Panc1 (cell line): ENCODE data around the gene SCAMP3. TPM values are rescaled to one million over a fixed set of nuclear protein-coding genes. Genes with fewer than 3 reads are reported as not detected.

Source experiments
- ATAC-seq: fragments of 200-7000 bp; cut with Tn5 transposase; 2 replicates; pipeline ENCODE4 v1.9.1; 2020; ENCODE audit warnings: mild to moderate bottlenecking, moderate library complexity
- BruUV-seq: library from RNA; stranded (reverse); fragments of 400-500 nt; replicated peaks from 2 replicates; lab custom pipeline; 2021; lab: Mats Ljungman, UMichigan
- CTCF ChIA-PET: fragments of 300-600 bp; sonication (Branson Sonifier 250); formaldehyde crosslinking; loops from one replicate; lab custom pipeline; 2022; ENCODE audit warnings: antibody characterized with exemption; lab: Charles Lee
- POLR2A ChIA-PET: fragments of 300-600 bp; sonication (Branson Sonifier 250); formaldehyde crosslinking; loops from one replicate; lab custom pipeline; 2022; ENCODE audit warnings: antibody characterized with exemption; lab: Charles Lee
- DNase-seq: peaks from one replicate; pipeline ENCODE4 v3.0.0-alpha.2; 2010; ENCODE audit warnings: low read depth, low spot score
- H3K27ac ChIP-seq: 2 replicates; pipeline ENCODE4 v1.5.1; 2011; ENCODE audit warnings: mild to moderate bottlenecking, low read length, inconsistent platforms
- H3K27me3 ChIP-seq: fragments of 200-500 bp; sonication (Bioruptor generic); 2 replicates; pipeline ENCODE4 v1.6.0; 2014; ENCODE audit warnings: low read length, inconsistent platforms; ENCODE audit not compliant: control insufficient read depth, insufficient read depth
- H3K36me3 ChIP-seq: fragments of 200-500 bp; sonication (Bioruptor generic); 2 replicates; pipeline ENCODE4 v1.5.1; 2014; ENCODE audit warnings: inconsistent platforms, mild to moderate bottlenecking, low read length, moderate library complexity; ENCODE audit not compliant: control insufficient read depth, insufficient read depth
- H3K4me1 ChIP-seq: 2 replicates; pipeline ENCODE4 v1.5.1; 2011; ENCODE audit warnings: inconsistent platforms, mild to moderate bottlenecking, low read length, moderate library complexity; ENCODE audit not compliant: control insufficient read depth, insufficient read depth
- H3K4me3 ChIP-seq, 2 experiments: 2 replicates each; pipeline ENCODE4 v1.5.1; 2011 to 2012; ENCODE audit warnings: low read depth in 2 of 2, low read length in 2 of 2, mild to moderate bottlenecking in 2 of 2, inconsistent platforms in 1 of 2, moderate library complexity in 1 of 2
- H3K9me3 ChIP-seq: fragments of 200-500 bp; sonication (Bioruptor generic); 2 replicates; pipeline ENCODE4 v1.5.1; 2014; ENCODE audit warnings: low read depth, mild to moderate bottlenecking, inconsistent platforms, low read length, moderate library complexity; ENCODE audit not compliant: control insufficient read depth, insufficient read depth
- CTCF ChIP-seq: fragments of 450-650 bp; IDR thresholded peaks from 2 replicates; pipeline ENCODE4 v1.5.1; 2017; ENCODE audit warnings: mild to moderate bottlenecking
- POLR2AphosphoS5 ChIP-seq: IDR thresholded peaks from 2 replicates; pipeline ENCODE4 v1.6.1; 2012; ENCODE audit warnings: mild to moderate bottlenecking, low read depth, low read length, moderate library complexity
- SIN3A ChIP-seq: IDR thresholded peaks from 2 replicates; pipeline ENCODE4 v1.6.1; 2012; ENCODE audit warnings: low read depth, mild to moderate bottlenecking, low read length, moderate library complexity, borderline replicate concordance; ENCODE audit not compliant: insufficient read depth
- TCF7L2 ChIP-seq: IDR thresholded peaks from 2 replicates; pipeline ENCODE4 v1.6.1; 2011; ENCODE audit warnings: mild to moderate bottlenecking, low read depth, low read length, inconsistent platforms
- in situ Hi-C: cut with HindIII; loops from 2 replicates; pipeline ENCODE4 v1.10.0; 2016; ENCODE audit warnings: low sequenced_read_pairs, low pct_unique_long_range_greater_than_20kb
- intact Hi-C: fragments of 100-400 bp; cut with micrococcal nuclease; formaldehyde crosslinking; loops from one replicate; pipeline ENCODE4 v1.10.0; 2022; ENCODE audit not compliant: unreplicated experiment
- total RNA-seq: library from RNA; stranded (reverse); gene quantifications from one replicate; pipeline ENCODE4 v1.2.1, GENCODE V29; 2021; ENCODE audit not compliant: unreplicated experiment
- TF ChIP-seq, protein P1 (sequence below), 2 experiments: IDR thresholded peaks; 2 replicates each; pipeline ENCODE4 v1.6.1; 2011 to 2012; ENCODE audit warnings: low read depth in 2 of 2, control low read depth in 1 of 2, low read length in 1 of 2, mild to moderate bottlenecking in 1 of 2, moderate library complexity in 1 of 2; ENCODE audit not compliant: insufficient read depth in 1 of 2

SCAMP3 gene
- total RNA-seq, 1 experiment from 2014 or later, result 200 TPM

DNA sequence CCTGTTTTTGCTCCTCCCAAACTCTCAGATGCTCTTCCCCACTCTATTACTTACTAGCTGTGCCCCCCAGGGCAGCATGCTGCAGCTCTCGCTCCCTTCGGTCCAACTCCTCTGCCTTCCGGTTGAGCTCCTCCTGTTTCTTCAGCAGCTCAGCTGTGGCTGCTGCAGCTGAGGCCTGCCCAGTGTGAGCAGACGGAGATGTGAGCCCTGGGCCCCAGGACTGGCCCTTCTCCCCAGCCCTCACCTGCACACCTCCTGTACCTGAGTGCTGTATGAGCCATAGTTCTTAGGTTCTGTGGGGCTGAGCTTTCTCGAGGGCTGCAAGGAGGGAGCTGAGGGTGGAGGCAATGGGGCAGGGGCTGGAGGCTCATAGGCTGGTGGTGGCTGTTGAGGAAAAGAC is 1.9 kb downstream of the SCAMP3 start:
- DNase-seq, result no peak
- POLR2A ChIA-PET, result no interaction called here
- TF ChIP-seq TCF7L2 (no peak), POLR2AphosphoS5 (no peak), SIN3A (no peak), CTCF (no peak)
- TF ChIP-seq, protein P1, sequence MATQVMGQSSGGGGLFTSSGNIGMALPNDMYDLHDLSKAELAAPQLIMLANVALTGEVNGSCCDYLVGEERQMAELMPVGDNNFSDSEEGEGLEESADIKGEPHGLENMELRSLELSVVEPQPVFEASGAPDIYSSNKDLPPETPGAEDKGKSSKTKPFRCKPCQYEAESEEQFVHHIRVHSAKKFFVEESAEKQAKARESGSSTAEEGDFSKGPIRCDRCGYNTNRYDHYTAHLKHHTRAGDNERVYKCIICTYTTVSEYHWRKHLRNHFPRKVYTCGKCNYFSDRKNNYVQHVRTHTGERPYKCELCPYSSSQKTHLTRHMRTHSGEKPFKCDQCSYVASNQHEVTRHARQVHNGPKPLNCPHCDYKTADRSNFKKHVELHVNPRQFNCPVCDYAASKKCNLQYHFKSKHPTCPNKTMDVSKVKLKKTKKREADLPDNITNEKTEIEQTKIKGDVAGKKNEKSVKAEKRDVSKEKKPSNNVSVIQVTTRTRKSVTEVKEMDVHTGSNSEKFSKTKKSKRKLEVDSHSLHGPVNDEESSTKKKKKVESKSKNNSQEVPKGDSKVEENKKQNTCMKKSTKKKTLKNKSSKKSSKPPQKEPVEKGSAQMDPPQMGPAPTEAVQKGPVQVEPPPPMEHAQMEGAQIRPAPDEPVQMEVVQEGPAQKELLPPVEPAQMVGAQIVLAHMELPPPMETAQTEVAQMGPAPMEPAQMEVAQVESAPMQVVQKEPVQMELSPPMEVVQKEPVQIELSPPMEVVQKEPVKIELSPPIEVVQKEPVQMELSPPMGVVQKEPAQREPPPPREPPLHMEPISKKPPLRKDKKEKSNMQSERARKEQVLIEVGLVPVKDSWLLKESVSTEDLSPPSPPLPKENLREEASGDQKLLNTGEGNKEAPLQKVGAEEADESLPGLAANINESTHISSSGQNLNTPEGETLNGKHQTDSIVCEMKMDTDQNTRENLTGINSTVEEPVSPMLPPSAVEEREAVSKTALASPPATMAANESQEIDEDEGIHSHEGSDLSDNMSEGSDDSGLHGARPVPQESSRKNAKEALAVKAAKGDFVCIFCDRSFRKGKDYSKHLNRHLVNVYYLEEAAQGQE (IDR thresholded peaks at IDR 0.05; ENCODE audit: insufficient read depth in 1 of 2, low read depth in 2 of 2, low read length in 1 of 2), result no peak
- Histone ChIP-seq H3K36me3 (peaks cover 13% of the 10 kb centered on the region), H3K9me3 (no peaks in the 10 kb centered on the region), H3K27me3 (no peaks in the 10 kb centered on the region), H3K27ac (no peak overlapping the region), H3K4me1 (peaks cover 16% of the 10 kb centered on the region), H3K4me3 (no peak overlapping the region; a peak in 1 of 4 replicates)
- ATAC-seq, result no peak
- intact Hi-C loops, result no loop called here
- no TSS peak for BruUV-seq
- in situ Hi-C loops, result no loop called here
- CTCF ChIA-PET, result no interaction called here

- Histone ChIP-seq H3K27me3 (no peaks in the 10 kb centered on the region), H3K27ac (peak overlapping the region; percentile 87), H3K36me3 (peaks cover 5% of the 10 kb centered on the region), H3K4me3 (peak overlapping the region; percentile 72 to 77), H3K9me3 (no peaks in the 10 kb centered on the region), H3K4me1 (peaks cover 13% of the 10 kb centered on the region)
- BruUV-seq, result TSS peak; percentile 41
- ChIA-PET CTCF (no interaction called here), POLR2A (no interaction called here)
- ATAC-seq (peak; percentile 15), DNase-seq (no peak)
- intact Hi-C loops (no loop called here), in situ Hi-C loops (no loop called here)
- TF ChIP-seq TCF7L2 (no peak), POLR2AphosphoS5 (no peak), SIN3A (no peak), CTCF (no peak)
- TF ChIP-seq, protein P1 (IDR thresholded peaks at IDR 0.05; ENCODE audit: insufficient read depth in 1 of 2, low read depth in 2 of 2, low read length in 1 of 2), result no peak
Observed at GRCh38 chr1:155256058-155256852, 5.9 kb downstream of the SCAMP3 start.
